Activated naive CD4-positive, alpha-beta T cell treated with anti-CD3 and anti-CD28 coated beads for 36 hours (primary cell): ENCODE measurements around the gene DGKI. TPM values are rescaled to one million over a fixed set of nuclear protein-coding genes. Genes with fewer than 3 reads are reported as not detected.

ENCODE experiments used
- CTCF ChIA-PET: fragments of 350-600 bp; sonication (Branson Sonifier 250); formaldehyde crosslinking; loops from one replicate; lab custom pipeline; 2021; ENCODE audit warnings: antibody characterized with exemption; lab: Charles Lee
- DNase-seq: peaks from one replicate; pipeline ENCODE4 v3.0.0-alpha.2; 2020
- H3K27ac Mint-ChIP-seq: one replicate; pipeline ENCODE4 v1.8.0; 2021; ENCODE audit warnings: mild to moderate bottlenecking, mixed read lengths
- H3K27me3 Mint-ChIP-seq: one replicate; pipeline ENCODE4 v1.8.0; 2021; ENCODE audit warnings: low read depth, mixed read lengths
- H3K36me3 Mint-ChIP-seq: one replicate; pipeline ENCODE4 v1.8.0; 2021; ENCODE audit warnings: low read depth, mixed read lengths
- H3K4me1 Mint-ChIP-seq: one replicate; pipeline ENCODE4 v1.8.0; 2021; ENCODE audit warnings: low read depth, mixed read lengths
- H3K4me3 Mint-ChIP-seq: one replicate; pipeline ENCODE4 v1.8.0; 2021; ENCODE audit warnings: mild to moderate bottlenecking, moderate library complexity, mixed read lengths
- H3K9me3 Mint-ChIP-seq: one replicate; pipeline ENCODE4 v1.8.0; 2021; ENCODE audit warnings: mixed read lengths
- intact Hi-C: fragments of 100-400 bp; cut with micrococcal nuclease; formaldehyde crosslinking; loops from one replicate; pipeline ENCODE4 v1.15.1; 2023
- total RNA-seq, 2 experiments: library from RNA; stranded (reverse); gene quantifications; one replicate each; pipeline ENCODE4 v1.2.3, GENCODE V29; 2021

The DGKI gene
- total RNA-seq, 2 experiments from 2014 or later: 2.0 to 2.7 TPM

GRCh38 chr7:137547485-137547884 lies 299.3 kb downstream of the DGKI start:
- Mint-ChIP-seq H3K9me3 (no peaks in the 10 kb centered on the region), H3K36me3 (no peaks in the 10 kb centered on the region), H3K27ac (no peak overlapping the region), H3K4me3 (no peak overlapping the region), H3K27me3 (no peaks in the 10 kb centered on the region), H3K4me1 (no peaks in the 10 kb centered on the region)
- CTCF ChIA-PET: no interaction called here
- DNase-seq: no peak
- intact Hi-C loops: no loop called here

DNA sequence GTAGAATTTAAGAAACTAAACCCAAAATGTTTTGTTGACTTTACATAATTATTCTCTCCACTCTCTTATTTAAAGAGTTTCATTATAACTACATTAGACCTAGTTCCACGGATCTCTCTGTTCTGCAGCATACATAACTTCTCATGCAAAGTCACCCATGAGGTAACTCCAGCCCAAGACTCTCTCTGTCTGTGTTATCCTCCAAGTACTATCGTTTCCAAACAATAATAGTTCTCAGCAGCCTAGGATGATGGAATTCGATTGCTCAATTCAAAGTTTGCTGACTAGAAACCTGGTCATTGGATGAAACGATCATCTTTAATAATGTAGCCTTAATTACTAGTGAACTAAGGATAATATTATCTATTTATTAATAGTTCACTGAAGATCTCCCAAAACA lies 300.1 kb downstream of the DGKI start:
- Mint-ChIP-seq H3K9me3 (no peaks in the 10 kb centered on the region), H3K27me3 (no peaks in the 10 kb centered on the region), H3K4me1 (no peaks in the 10 kb centered on the region), H3K36me3 (no peaks in the 10 kb centered on the region), H3K4me3 (no peak overlapping the region), H3K27ac (no peak overlapping the region)
- DNase-seq: no peak
- CTCF ChIA-PET: no interaction called here
- intact Hi-C loops: no loop called here

- CTCF ChIA-PET: no interaction called here
- no peak overlapping the region for H3K4me3 Mint-ChIP-seq
- no peaks in the 10 kb centered on the region for H3K36me3 Mint-ChIP-seq
- no peaks in the 10 kb centered on the region for H3K4me1 Mint-ChIP-seq
- no peaks in the 10 kb centered on the region for H3K9me3 Mint-ChIP-seq
- intact Hi-C loops: no loop called here
- H3K27me3 Mint-ChIP-seq: no peaks in the 10 kb centered on the region
- no peak for DNase-seq
- H3K27ac Mint-ChIP-seq: no peak overlapping the region
Observed at GRCh38 chr7:137546009-137546408, 300.8 kb downstream of the DGKI start.

GRCh38 chr7:137545059-137545716 lies 301.6 kb downstream of the DGKI start:
- no peak for DNase-seq
- Mint-ChIP-seq H3K9me3 (no peaks in the 10 kb centered on the region), H3K27ac (no peak overlapping the region), H3K27me3 (no peaks in the 10 kb centered on the region), H3K4me3 (no peak overlapping the region), H3K4me1 (no peaks in the 10 kb centered on the region), H3K36me3 (no peaks in the 10 kb centered on the region)
- CTCF ChIA-PET: no interaction called here
- intact Hi-C loops: no loop called here

GRCh38 chr7:137544453-137545058 lies 302.2 kb downstream of the DGKI start:
- H3K27ac Mint-ChIP-seq: no peak overlapping the region
- no peak for DNase-seq
- CTCF ChIA-PET: no interaction called here
- H3K4me3 Mint-ChIP-seq: no peak overlapping the region
- no peaks in the 10 kb centered on the region for H3K4me1 Mint-ChIP-seq
- no peaks in the 10 kb centered on the region for H3K27me3 Mint-ChIP-seq
- intact Hi-C loops: no loop called here
- no peaks in the 10 kb centered on the region for H3K9me3 Mint-ChIP-seq
- H3K36me3 Mint-ChIP-seq: no peaks in the 10 kb centered on the region

GRCh38 chr7:137539111-137539715 lies 307.6 kb downstream of the DGKI start:
- no peaks in the 10 kb centered on the region for H3K36me3 Mint-ChIP-seq
- intact Hi-C loops: no loop called here

GRCh38 chr7:137538361-137538762 lies 308.4 kb downstream of the DGKI start:
- H3K4me3 Mint-ChIP-seq: no peak overlapping the region
- H3K36me3 Mint-ChIP-seq: no peaks in the 10 kb centered on the region
- CTCF ChIA-PET: no interaction called here
- DNase-seq: no peak
- intact Hi-C loops: no loop called here
- H3K27ac Mint-ChIP-seq: no peak overlapping the region
- H3K4me1 Mint-ChIP-seq: no peaks in the 10 kb centered on the region
- H3K27me3 Mint-ChIP-seq: peaks cover 6% of the 10 kb centered on the region
- H3K9me3 Mint-ChIP-seq: no peaks in the 10 kb centered on the region

More at GRCh38 chr7:137539111-137539715, 307.6 kb downstream of the DGKI start:
- Mint-ChIP-seq H3K4me1 (no peaks in the 10 kb centered on the region), H3K27me3 (peaks cover 6% of the 10 kb centered on the region), H3K4me3 (no peak overlapping the region), H3K9me3 (no peaks in the 10 kb centered on the region), H3K27ac (no peak overlapping the region)
- CTCF ChIA-PET: no interaction called here
- no peak for DNase-seq

DNA sequence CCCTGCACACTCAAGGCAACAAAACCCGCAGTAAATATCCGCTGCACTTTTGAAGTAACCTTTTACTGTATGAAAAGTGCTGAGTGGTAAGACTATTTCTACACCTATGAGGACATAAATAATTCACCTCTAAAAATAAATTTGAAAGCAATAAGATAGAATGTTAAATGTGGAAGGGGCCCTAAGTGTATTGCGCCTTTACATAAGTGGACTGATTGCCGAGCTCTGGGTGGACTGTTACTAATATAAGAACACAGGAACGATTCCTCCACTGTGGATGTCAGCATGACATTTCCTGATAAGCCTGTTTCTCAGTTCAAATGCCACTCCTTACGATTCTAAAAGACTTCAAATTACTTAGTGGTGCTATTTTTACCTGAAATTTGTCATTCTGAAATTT lies 311.2 kb downstream of the DGKI start:
- H3K36me3 Mint-ChIP-seq: no peaks in the 10 kb centered on the region
- CTCF ChIA-PET: no interaction called here
- intact Hi-C loops: no loop called here
- H3K9me3 Mint-ChIP-seq: no peaks in the 10 kb centered on the region
- no peaks in the 10 kb centered on the region for H3K4me1 Mint-ChIP-seq
- peaks cover 6% of the 10 kb centered on the region for H3K27me3 Mint-ChIP-seq
- no peak for DNase-seq
- H3K27ac Mint-ChIP-seq: no peak overlapping the region
- no peak overlapping the region for H3K4me3 Mint-ChIP-seq

DNA sequence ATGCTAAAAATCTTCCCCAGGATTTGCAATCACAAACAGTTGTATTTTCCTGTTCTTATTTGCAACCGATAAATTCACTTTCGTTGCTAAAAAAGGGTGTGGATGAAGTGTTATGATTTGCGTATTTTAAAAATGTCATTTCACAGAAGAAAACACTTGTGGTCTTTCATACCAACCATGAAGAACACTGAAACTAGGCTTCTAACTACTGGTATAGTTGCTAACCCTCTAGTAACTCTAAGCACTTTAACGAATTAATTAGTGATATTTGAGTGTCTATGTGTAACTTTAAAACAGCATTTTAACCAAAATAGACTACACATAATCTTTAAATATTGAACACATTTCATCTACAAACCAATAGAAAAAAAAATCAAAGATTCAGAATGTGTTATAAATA lies 315.1 kb downstream of the DGKI start:
- Mint-ChIP-seq H3K4me3 (no peak overlapping the region), H3K36me3 (no peaks in the 10 kb centered on the region), H3K27me3 (peaks cover 4% of the 10 kb centered on the region), H3K4me1 (no peaks in the 10 kb centered on the region), H3K27ac (no peak overlapping the region), H3K9me3 (no peaks in the 10 kb centered on the region)
- intact Hi-C loops: no loop called here
- CTCF ChIA-PET: no interaction called here
- no peak for DNase-seq

DNA sequence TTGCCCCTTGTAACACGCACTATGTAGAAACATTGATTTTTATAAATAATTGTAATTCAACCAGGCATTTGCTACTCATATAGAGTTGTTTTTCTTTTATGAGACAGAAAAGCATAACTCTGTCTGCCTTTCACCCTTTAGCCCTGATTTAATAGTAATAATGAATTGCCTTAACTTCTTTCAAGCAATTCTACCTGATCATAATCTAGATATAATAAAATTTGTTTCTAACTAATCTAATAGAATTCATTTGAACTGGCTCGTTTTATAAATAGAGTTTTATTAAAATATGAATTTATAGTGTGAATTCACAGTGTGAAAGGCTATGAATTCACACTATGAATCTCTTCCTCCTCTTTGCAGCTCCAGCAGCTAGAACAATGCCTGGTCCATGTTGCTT lies 319.1 kb downstream of the DGKI start:
- Mint-ChIP-seq H3K36me3 (no peaks in the 10 kb centered on the region), H3K4me3 (no peak overlapping the region), H3K9me3 (no peaks in the 10 kb centered on the region), H3K27ac (no peak overlapping the region), H3K4me1 (no peaks in the 10 kb centered on the region), H3K27me3 (peaks cover 3% of the 10 kb centered on the region)
- CTCF ChIA-PET: interaction anchor here (0.6 kb wide), 1 partner anchor 247 kb away, joined by 3 read pairs; no protein-coding TSS in a partner anchor
- intact Hi-C loops: no loop called here
- no peak for DNase-seq

DNA sequence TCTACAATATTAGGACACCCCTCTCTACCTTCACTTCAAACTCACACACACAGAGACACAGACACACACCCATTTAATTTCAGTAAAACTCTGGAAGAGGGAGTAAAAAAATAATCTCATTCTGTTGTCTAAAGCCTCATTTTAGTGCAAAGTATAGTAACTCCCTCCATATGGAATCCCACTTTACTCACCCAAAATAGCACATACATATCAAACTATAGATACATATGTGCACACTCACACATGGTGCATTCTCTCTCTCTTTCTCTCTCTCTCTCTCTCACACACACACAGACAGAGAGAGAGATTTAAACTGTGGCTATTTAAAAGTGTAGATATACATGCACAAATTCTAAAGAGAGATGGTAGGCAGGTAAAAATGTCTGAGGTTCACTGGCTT lies 323.6 kb downstream of the DGKI start:
- CTCF ChIA-PET: no interaction called here
- no peaks in the 10 kb centered on the region for H3K4me1 Mint-ChIP-seq
- H3K27ac Mint-ChIP-seq: no peak overlapping the region
- H3K36me3 Mint-ChIP-seq: no peaks in the 10 kb centered on the region
- H3K27me3 Mint-ChIP-seq: peaks cover 3% of the 10 kb centered on the region
- no peak overlapping the region for H3K4me3 Mint-ChIP-seq
- no peak for DNase-seq
- intact Hi-C loops: no loop called here
- no peaks in the 10 kb centered on the region for H3K9me3 Mint-ChIP-seq

DNA sequence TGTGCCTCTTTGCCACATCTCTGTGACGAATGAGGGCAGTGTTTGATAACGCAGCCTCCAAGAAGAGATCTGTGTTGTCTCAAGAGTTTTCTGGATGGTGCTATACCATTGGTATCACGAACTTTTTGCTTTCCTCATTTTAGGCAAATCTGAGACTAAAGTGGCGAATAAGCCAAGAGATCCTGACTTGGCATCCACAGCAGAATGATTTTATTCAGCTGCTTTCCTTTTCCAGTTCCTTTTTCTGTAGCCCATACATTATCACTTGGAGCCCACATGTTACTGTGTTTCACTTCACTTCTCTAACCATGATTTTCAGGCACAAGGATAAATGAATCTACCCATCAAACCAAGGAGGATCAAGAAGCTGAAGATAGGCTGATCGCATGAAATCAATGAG lies 325.3 kb downstream of the DGKI start:
- intact Hi-C loops: no loop called here
- H3K36me3 Mint-ChIP-seq: no peaks in the 10 kb centered on the region
- no peak overlapping the region for H3K4me3 Mint-ChIP-seq
- CTCF ChIA-PET: no interaction called here
- H3K27me3 Mint-ChIP-seq: no peaks in the 10 kb centered on the region
- no peaks in the 10 kb centered on the region for H3K4me1 Mint-ChIP-seq
- H3K9me3 Mint-ChIP-seq: no peaks in the 10 kb centered on the region
- no peak for DNase-seq
- H3K27ac Mint-ChIP-seq: no peak overlapping the region

GRCh38 chr7:137519947-137520346 lies 326.8 kb downstream of the DGKI start:
- Mint-ChIP-seq H3K27me3 (no peaks in the 10 kb centered on the region), H3K4me3 (no peak overlapping the region), H3K36me3 (no peaks in the 10 kb centered on the region), H3K4me1 (no peaks in the 10 kb centered on the region), H3K27ac (no peak overlapping the region), H3K9me3 (no peaks in the 10 kb centered on the region)
- DNase-seq: no peak
- CTCF ChIA-PET: interaction anchor here (0.6 kb wide), 1 partner anchor 53 kb away, joined by 3 read pairs; no protein-coding TSS in a partner anchor
- intact Hi-C loops: no loop called here
